Prostate gland (tissue), 2 donors: ENCODE measurements around the gene CFTR. TPM values are rescaled to one million over a fixed set of nuclear protein-coding genes. Genes with fewer than 3 reads are reported as not detected.

Experiments
- DNase-seq: peaks from one replicate; pipeline ENCODE4 v3.0.0-alpha.2; 2019; ENCODE audit warnings: low spot score
- H3K27ac ChIP-seq, 2 donors: fragments of 200-600 bp; sonication (generic); 2 replicates each; pipeline ENCODE4 v1.5.1; 2017 to 2019
- H3K27me3 ChIP-seq: fragments of 200-600 bp; sonication (generic); replicated peaks from 2 replicates; pipeline ENCODE4 v1.5.1; 2019; ENCODE audit not compliant: insufficient read depth
- H3K36me3 ChIP-seq, 2 donors: fragments of 200-600 bp; sonication (generic); 1 replicate in 1 of 2; 2 replicates in 1 of 2; pipeline versions ENCODE4 v1.5.1 to v1.8.1; 2017 to 2019
- H3K4me1 ChIP-seq: fragments of 200-600 bp; sonication (generic); replicated peaks from 2 replicates; pipeline ENCODE4 v1.5.1; 2019
- H3K4me3 ChIP-seq, 2 donors: fragments of 200-600 bp; sonication (generic); 2 replicates each; pipeline ENCODE4 v1.5.1; 2017 to 2019
- H3K9me3 ChIP-seq: fragments of 200-600 bp; sonication (generic); 2 replicates; pipeline ENCODE4 v1.5.1; 2017
- POLR2A ChIP-seq: fragments of 450-650 bp; IDR thresholded peaks from one replicate; pipeline ENCODE4 v1.6.1; 2016; ENCODE audit warnings: antibody characterized with exemption, mild to moderate bottlenecking
- POLR2AphosphoS5 ChIP-seq: sonication (generic); formaldehyde crosslinking; IDR thresholded peaks from one replicate; pipeline ENCODE4 v1.6.1; 2017; ENCODE audit warnings: antibody characterized with exemption
- WGBS: methylation state at CpG from one replicate; pipeline ENCODE4 v1.1.5; 2018; 5-methylcytosine and 5-hydroxymethylcytosine counted together
- intact Hi-C: fragments of 100-400 bp; cut with DNase I; formaldehyde crosslinking; loops from one replicate; pipeline ENCODE4 v1.14.2; 2022
- total RNA-seq, 2 donors: library from RNA; depleted of rRNA; stranded (reverse); fragments of >200 nt; gene quantifications; one replicate each; pipeline ENCODE4 v1.1.0, GENCODE V29; 2016
- TF ChIP-seq, protein P1 (sequence below), 4 experiments: fragments of 200-600 bp in 2 of 4; fragments of 450-650 bp in 2 of 4; sonication (generic) in 2 of 4; IDR thresholded peaks; 1 replicate in 3 of 4; 2 replicates in 1 of 4; pipeline ENCODE4 v1.5.1; 2016 to 2019; ENCODE audit warnings: antibody characterized with exemption in 4 of 4, mild to moderate bottlenecking in 2 of 4, moderate library complexity in 2 of 4

Gene CFTR
- total RNA-seq, 2 donors from 2014 or later, result 2.9 to 5.6 TPM

DNA sequence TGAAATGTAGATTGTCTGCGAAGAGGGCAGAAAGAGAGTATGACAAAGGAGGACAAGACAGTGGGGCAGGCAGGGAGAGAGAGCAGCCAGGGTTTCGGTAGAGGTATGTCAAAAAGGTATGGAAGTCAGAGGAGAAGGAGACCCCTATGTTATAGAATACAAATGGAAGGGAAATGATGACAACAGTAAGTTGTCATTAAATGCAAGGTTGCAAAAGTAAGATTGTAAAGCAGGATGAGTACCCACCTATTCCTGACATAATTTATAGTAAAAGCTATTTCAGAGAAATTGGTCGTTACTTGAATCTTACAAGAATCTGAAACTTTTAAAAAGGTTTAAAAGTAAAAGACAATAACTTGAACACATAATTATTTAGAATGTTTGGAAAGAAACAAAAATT is 126.3 kb downstream of the CFTR start:
- no peaks in the 10 kb centered on the region for H3K4me1 ChIP-seq
- no peaks in the 10 kb centered on the region for H3K9me3 ChIP-seq
- 94% methylated on average over 3 of the region's 3 CpGs for WGBS
- no peaks in the 10 kb centered on the region for H3K27me3 ChIP-seq
- no peak for DNase-seq
- TF ChIP-seq POLR2AphosphoS5, result no peak
- TF ChIP-seq POLR2A, result no peak
- TF ChIP-seq, protein P1, sequence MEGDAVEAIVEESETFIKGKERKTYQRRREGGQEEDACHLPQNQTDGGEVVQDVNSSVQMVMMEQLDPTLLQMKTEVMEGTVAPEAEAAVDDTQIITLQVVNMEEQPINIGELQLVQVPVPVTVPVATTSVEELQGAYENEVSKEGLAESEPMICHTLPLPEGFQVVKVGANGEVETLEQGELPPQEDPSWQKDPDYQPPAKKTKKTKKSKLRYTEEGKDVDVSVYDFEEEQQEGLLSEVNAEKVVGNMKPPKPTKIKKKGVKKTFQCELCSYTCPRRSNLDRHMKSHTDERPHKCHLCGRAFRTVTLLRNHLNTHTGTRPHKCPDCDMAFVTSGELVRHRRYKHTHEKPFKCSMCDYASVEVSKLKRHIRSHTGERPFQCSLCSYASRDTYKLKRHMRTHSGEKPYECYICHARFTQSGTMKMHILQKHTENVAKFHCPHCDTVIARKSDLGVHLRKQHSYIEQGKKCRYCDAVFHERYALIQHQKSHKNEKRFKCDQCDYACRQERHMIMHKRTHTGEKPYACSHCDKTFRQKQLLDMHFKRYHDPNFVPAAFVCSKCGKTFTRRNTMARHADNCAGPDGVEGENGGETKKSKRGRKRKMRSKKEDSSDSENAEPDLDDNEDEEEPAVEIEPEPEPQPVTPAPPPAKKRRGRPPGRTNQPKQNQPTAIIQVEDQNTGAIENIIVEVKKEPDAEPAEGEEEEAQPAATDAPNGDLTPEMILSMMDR (IDR thresholded peaks at IDR 0.05), result no peak
- intact Hi-C loops, result no loop called here
- no peaks in the 10 kb centered on the region for H3K36me3 ChIP-seq
- no peak overlapping the region for H3K4me3 ChIP-seq
- H3K27ac ChIP-seq, result no peak overlapping the region

DNA sequence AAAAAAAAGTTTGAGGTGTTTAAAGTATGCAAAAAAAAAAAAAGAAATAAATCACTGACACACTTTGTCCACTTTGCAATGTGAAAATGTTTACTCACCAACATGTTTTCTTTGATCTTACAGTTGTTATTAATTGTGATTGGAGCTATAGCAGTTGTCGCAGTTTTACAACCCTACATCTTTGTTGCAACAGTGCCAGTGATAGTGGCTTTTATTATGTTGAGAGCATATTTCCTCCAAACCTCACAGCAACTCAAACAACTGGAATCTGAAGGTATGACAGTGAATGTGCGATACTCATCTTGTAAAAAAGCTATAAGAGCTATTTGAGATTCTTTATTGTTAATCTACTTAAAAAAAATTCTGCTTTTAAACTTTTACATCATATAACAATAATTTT is 130.6 kb downstream of the CFTR start:
- H3K4me1 ChIP-seq, result no peaks in the 10 kb centered on the region
- no peak for DNase-seq
- H3K27ac ChIP-seq, result no peak overlapping the region
- WGBS, result 59% methylated on average over 2 of the region's 2 CpGs
- H3K36me3 ChIP-seq, result no peaks in the 10 kb centered on the region
- intact Hi-C loops, result no loop called here
- no peaks in the 10 kb centered on the region for H3K27me3 ChIP-seq
- no peaks in the 10 kb centered on the region for H3K9me3 ChIP-seq
- no peak for TF ChIP-seq POLR2AphosphoS5
- TF ChIP-seq, protein P1 (IDR thresholded peaks at IDR 0.05), result no peak
- TF ChIP-seq POLR2A, result no peak
- H3K4me3 ChIP-seq, result no peak overlapping the region

DNA sequence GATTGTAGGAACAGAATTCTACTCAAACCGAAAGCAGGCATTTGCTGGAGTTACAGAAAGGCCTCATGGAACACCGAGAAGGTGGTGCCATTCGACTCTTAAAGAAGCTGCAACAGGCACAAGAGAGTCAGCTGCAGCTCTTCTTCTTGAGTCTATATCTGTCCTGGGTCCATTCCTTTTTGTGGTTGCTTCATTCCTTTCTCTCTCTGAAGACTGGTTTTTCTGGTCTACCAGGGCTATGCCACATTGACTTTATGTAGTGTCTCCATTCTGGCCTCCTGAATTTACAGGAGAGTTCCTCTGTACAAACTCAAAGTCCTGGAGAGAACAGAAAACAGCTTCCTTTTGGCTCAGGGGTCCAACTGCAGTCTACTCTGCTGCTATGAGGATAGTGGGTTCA is 132.8 kb downstream of the CFTR start:
- TF ChIP-seq POLR2AphosphoS5, result no peak
- TF ChIP-seq, protein P1 (IDR thresholded peaks at IDR 0.05), result no peak
- no peak for TF ChIP-seq POLR2A
- no peak for DNase-seq
- H3K27ac ChIP-seq, result no peak overlapping the region
- no peaks in the 10 kb centered on the region for H3K27me3 ChIP-seq
- H3K4me3 ChIP-seq, result no peak overlapping the region
- no peaks in the 10 kb centered on the region for H3K4me1 ChIP-seq
- intact Hi-C loops, result no loop called here
- no peaks in the 10 kb centered on the region for H3K9me3 ChIP-seq
- WGBS, result 87% methylated on average over 3 of the region's 3 CpGs
- H3K36me3 ChIP-seq, result no peaks in the 10 kb centered on the region

GRCh38 chr7:117616694-117617093 is 136.9 kb downstream of the CFTR start:
- intact Hi-C loops, result no loop called here
- WGBS, result 60% methylated on average over 1 of the region's 1 CpG
- TF ChIP-seq POLR2A (no peak), POLR2AphosphoS5 (no peak)
- TF ChIP-seq, protein P1 (IDR thresholded peaks at IDR 0.05), result no peak
- Histone ChIP-seq H3K27ac (no peak overlapping the region), H3K4me1 (no peaks in the 10 kb centered on the region), H3K4me3 (no peak overlapping the region), H3K36me3 (no peaks in the 10 kb centered on the region), H3K9me3 (no peaks in the 10 kb centered on the region), H3K27me3 (no peaks in the 10 kb centered on the region)
- no peak for DNase-seq

DNA sequence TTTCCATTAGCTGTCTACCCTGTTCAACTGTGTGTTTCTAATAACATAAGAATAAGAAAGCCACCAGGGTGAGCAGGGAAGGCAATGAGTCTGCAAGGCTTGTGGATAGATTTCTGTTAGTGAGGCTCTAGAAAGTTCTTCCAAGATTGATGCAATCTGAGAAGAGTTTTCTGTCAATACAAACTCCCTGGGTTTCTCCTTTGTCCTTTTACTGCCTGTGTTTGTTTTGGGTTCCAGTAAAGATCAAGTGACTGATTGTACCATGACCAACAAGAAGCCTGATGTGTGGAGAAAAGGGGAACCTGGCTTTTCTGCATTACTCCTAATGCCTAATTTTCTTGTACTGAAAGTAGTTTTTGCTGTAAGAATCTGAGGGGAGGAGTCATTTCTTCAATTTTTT is 139.9 kb downstream of the CFTR start:
- DNase-seq, result no peak
- no peaks in the 10 kb centered on the region for H3K27me3 ChIP-seq
- no peak overlapping the region for H3K4me3 ChIP-seq
- no peaks in the 10 kb centered on the region for H3K4me1 ChIP-seq
- intact Hi-C loops, result no loop called here
- TF ChIP-seq POLR2A, result no peak
- TF ChIP-seq, protein P1 (IDR thresholded peaks at IDR 0.05), result no peak
- TF ChIP-seq POLR2AphosphoS5, result peak; percentile 32
- H3K36me3 ChIP-seq, result no peaks in the 10 kb centered on the region
- H3K27ac ChIP-seq, result no peak overlapping the region
- no peaks in the 10 kb centered on the region for H3K9me3 ChIP-seq
